Astrocyte (in vitro differentiated cells and primary cell): ENCODE measurements around the gene ANXA2.

ENCODE experiments used
- EZH2 ChIP-seq: IDR thresholded peaks from 2 replicates; pipeline ENCODE4 v1.6.1; 2012; ENCODE audit warnings: mild to moderate bottlenecking, low read length, inconsistent platforms; ENCODE audit not compliant: insufficient read depth
- TF ChIP-seq, protein P1 (sequence below): IDR thresholded peaks from 2 replicates; pipeline ENCODE4 v1.5.1; 2011; ENCODE audit warnings: low read depth, mild to moderate bottlenecking, inconsistent platforms, low read length, moderate library complexity; ENCODE audit not compliant: insufficient read depth

DNA sequence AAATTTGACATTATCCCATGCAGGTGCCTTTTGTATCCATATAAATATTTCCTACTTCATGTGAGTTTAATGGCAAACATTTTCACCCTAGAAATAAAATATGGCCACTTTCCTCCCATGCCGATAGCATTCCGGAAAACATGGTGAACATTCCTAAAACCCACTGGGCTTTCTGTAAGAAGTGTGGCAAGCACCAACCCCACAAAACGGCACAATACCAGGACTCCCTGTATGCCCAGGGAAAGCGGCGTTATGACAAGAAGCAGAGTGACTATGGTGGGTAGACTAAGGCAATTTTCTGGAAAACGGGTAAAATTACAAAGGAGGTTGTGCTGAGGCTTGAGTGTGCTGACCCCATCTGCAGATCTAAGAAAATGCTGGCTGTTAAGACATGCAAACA lies 7.6 kb downstream of the ANXA2 start:
- TF ChIP-seq EZH2, result no peak
- TF ChIP-seq, protein P1, sequence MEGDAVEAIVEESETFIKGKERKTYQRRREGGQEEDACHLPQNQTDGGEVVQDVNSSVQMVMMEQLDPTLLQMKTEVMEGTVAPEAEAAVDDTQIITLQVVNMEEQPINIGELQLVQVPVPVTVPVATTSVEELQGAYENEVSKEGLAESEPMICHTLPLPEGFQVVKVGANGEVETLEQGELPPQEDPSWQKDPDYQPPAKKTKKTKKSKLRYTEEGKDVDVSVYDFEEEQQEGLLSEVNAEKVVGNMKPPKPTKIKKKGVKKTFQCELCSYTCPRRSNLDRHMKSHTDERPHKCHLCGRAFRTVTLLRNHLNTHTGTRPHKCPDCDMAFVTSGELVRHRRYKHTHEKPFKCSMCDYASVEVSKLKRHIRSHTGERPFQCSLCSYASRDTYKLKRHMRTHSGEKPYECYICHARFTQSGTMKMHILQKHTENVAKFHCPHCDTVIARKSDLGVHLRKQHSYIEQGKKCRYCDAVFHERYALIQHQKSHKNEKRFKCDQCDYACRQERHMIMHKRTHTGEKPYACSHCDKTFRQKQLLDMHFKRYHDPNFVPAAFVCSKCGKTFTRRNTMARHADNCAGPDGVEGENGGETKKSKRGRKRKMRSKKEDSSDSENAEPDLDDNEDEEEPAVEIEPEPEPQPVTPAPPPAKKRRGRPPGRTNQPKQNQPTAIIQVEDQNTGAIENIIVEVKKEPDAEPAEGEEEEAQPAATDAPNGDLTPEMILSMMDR, result no peak
